Endothelial cell (in vitro differentiated cells): ENCODE results near the gene REST. TPM values are rescaled to one million over a fixed set of nuclear protein-coding genes. Genes with fewer than 3 reads are reported as not detected.

Experiments used
- DNase-seq: peaks from one replicate; pipeline ENCODE4 v3.0.0; 2021; ENCODE audit warnings: low spot score
- H3K27ac Mint-ChIP-seq: one replicate; pipeline ENCODE4 v1.8.0; 2021; ENCODE audit warnings: mixed read lengths, inconsistent platforms; ENCODE audit not compliant: unreplicated experiment
- H3K27me3 Mint-ChIP-seq: one replicate; pipeline ENCODE4 v1.8.0; 2021; ENCODE audit warnings: mild to moderate bottlenecking, moderate library complexity, mixed read lengths, inconsistent platforms; ENCODE audit not compliant: unreplicated experiment
- H3K36me3 Mint-ChIP-seq: one replicate; pipeline ENCODE4 v1.8.0; 2021; ENCODE audit warnings: mild to moderate bottlenecking, low read depth, mixed read lengths, inconsistent platforms; ENCODE audit not compliant: unreplicated experiment
- H3K4me1 Mint-ChIP-seq: one replicate; pipeline ENCODE4 v1.8.0; 2021; ENCODE audit warnings: mild to moderate bottlenecking, mixed read lengths, inconsistent platforms; ENCODE audit not compliant: unreplicated experiment
- H3K4me3 Mint-ChIP-seq: one replicate; pipeline ENCODE4 v1.8.0; 2021; ENCODE audit warnings: mild to moderate bottlenecking, mixed read lengths, inconsistent platforms; ENCODE audit not compliant: unreplicated experiment
- H3K9me3 Mint-ChIP-seq: one replicate; pipeline ENCODE4 v1.8.0; 2021; ENCODE audit warnings: mixed read lengths, inconsistent platforms; ENCODE audit not compliant: unreplicated experiment
- long read RNA-seq: library from polyadenylated mRNA; unstranded; transcript quantifications from one replicate; pipeline ENCODE4 v2.0.0, GENCODE V29; 2020; ENCODE audit not compliant: unreplicated experiment
- total RNA-seq: library from RNA; stranded (reverse); fragmentation: NEBNext Ultra II Directional; extraction: Animal tissue kit (Norgen Biotek cat#: 25700); gene quantifications from one replicate; pipeline ENCODE4 v1.2.1, GENCODE V29; 2021; ENCODE audit not compliant: unreplicated experiment
- TF ChIP-seq, protein P1 (sequence below): fragments of 200-600 bp; sonication (generic); IDR thresholded peaks from one replicate; pipeline ENCODE4 v1.5.0; 2021; ENCODE audit warnings: antibody characterized with exemption; ENCODE audit not compliant: unreplicated experiment

Gene REST, protein sequence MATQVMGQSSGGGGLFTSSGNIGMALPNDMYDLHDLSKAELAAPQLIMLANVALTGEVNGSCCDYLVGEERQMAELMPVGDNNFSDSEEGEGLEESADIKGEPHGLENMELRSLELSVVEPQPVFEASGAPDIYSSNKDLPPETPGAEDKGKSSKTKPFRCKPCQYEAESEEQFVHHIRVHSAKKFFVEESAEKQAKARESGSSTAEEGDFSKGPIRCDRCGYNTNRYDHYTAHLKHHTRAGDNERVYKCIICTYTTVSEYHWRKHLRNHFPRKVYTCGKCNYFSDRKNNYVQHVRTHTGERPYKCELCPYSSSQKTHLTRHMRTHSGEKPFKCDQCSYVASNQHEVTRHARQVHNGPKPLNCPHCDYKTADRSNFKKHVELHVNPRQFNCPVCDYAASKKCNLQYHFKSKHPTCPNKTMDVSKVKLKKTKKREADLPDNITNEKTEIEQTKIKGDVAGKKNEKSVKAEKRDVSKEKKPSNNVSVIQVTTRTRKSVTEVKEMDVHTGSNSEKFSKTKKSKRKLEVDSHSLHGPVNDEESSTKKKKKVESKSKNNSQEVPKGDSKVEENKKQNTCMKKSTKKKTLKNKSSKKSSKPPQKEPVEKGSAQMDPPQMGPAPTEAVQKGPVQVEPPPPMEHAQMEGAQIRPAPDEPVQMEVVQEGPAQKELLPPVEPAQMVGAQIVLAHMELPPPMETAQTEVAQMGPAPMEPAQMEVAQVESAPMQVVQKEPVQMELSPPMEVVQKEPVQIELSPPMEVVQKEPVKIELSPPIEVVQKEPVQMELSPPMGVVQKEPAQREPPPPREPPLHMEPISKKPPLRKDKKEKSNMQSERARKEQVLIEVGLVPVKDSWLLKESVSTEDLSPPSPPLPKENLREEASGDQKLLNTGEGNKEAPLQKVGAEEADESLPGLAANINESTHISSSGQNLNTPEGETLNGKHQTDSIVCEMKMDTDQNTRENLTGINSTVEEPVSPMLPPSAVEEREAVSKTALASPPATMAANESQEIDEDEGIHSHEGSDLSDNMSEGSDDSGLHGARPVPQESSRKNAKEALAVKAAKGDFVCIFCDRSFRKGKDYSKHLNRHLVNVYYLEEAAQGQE
- total RNA-seq = 70.4 TPM
- long read RNA-seq, full-length matches to known transcripts = 48 of 56 reads
- long read RNA-seq, partial matches to known transcripts = 3 of 56 reads
- long read RNA-seq, other reads (novel, unspliced or antisense) = 5 of 56 reads

DNA sequence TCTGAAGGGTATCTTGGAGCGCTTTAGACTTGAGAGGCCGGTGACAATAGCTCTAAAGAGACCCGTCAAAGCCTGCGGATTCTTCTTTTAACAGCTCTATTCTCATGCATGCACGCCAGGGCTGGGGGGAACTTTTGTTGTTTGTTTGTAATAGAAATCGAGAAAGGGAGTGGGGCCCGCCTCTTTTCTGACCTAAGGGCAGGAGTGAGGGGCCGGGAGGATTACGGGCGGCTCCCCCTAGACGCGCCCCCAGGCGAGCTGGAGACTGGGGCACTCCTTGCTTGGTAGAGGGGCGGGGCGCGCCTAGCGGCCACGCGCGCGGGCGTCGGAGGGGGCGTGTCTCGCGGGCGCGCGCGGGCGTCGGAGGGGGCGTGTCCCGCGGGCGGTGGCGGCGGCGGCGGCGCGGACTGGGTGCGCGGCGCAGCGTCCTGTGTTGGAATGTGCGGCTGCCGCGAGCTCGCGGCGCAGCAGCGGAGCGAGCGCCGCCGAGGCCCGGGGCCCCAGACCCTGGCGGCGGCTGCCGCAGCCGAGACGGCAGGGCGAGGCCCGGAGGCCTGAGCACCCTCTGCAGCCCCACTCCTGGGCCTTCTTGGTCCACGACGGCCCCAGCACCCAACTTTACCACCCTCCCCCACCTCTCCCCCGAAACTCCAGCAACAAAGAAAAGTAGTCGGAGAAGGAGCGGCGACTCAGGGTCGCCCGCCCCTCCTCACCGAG is at the start of gene REST:
TSS of gene REST (plus strand) at position 412 of the 717 bp plus-strand sequence. CDS start 2,739 bp downstream, outside the sequence.
- TF ChIP-seq, protein P1, sequence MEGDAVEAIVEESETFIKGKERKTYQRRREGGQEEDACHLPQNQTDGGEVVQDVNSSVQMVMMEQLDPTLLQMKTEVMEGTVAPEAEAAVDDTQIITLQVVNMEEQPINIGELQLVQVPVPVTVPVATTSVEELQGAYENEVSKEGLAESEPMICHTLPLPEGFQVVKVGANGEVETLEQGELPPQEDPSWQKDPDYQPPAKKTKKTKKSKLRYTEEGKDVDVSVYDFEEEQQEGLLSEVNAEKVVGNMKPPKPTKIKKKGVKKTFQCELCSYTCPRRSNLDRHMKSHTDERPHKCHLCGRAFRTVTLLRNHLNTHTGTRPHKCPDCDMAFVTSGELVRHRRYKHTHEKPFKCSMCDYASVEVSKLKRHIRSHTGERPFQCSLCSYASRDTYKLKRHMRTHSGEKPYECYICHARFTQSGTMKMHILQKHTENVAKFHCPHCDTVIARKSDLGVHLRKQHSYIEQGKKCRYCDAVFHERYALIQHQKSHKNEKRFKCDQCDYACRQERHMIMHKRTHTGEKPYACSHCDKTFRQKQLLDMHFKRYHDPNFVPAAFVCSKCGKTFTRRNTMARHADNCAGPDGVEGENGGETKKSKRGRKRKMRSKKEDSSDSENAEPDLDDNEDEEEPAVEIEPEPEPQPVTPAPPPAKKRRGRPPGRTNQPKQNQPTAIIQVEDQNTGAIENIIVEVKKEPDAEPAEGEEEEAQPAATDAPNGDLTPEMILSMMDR = no peak
- peak within 1 kb of the TSS; percentile 97 for H3K4me3 Mint-ChIP-seq
- peaks cover 12% of the 10 kb centered on the region for H3K27me3 Mint-ChIP-seq
- peak within 1 kb of the TSS; percentile 86 for H3K27ac Mint-ChIP-seq
- H3K9me3 Mint-ChIP-seq = no peaks in the 10 kb centered on the region
- H3K36me3 Mint-ChIP-seq = peaks cover 11% of the 10 kb centered on the region
- H3K4me1 Mint-ChIP-seq = peaks cover 40% of the 10 kb centered on the region
- peak; percentile 90 for DNase-seq

DNA sequence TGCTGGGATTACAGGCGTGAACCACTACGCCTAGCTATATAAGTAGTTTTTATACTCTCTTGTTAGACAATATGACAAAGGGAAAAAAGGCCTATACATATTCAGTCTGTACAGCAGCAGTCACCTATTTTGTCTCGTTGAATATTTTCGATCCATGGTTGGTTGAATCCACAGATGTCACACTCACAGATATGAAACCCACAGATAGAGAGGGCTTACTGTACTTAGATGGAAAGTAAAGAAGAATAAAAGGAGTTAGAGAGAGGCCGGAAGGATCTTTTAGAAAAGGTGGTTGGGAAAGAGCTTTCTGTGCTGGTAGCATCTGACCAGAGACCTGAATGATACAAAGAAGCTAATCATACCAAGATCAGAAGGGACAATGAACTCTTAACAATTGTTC is 47.9 kb upstream of the REST start:
- no peaks in the 10 kb centered on the region for H3K36me3 Mint-ChIP-seq
- TF ChIP-seq, protein P1 = no peak
- no peak for DNase-seq
- no peak overlapping the region for H3K4me3 Mint-ChIP-seq
- H3K4me1 Mint-ChIP-seq = no peaks in the 10 kb centered on the region
- peaks cover 3% of the 10 kb centered on the region for H3K27me3 Mint-ChIP-seq
- H3K27ac Mint-ChIP-seq = no peak overlapping the region
- no peaks in the 10 kb centered on the region for H3K9me3 Mint-ChIP-seq

DNA sequence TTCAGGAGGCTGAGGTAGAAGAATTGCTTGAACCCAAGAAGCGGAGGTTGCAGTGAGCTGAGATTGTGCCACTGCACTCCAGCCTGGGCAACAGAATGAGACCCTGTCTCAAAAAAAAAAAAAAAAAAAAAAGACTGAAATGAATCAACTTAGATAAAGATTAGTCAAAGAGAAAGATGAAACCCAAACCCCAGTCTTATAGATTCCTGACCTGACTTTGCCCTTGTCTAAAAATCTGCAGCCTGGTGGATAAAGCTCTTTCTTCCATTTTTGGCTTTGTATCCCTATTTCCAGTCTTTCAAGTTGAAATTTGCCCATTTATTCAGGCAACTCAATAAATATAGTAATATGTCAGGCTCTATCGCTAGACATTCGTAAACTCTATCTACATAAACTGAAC is 46.9 kb upstream of the REST start:
- H3K9me3 Mint-ChIP-seq = no peaks in the 10 kb centered on the region
- no peaks in the 10 kb centered on the region for H3K4me1 Mint-ChIP-seq
- H3K27ac Mint-ChIP-seq = no peak overlapping the region
- DNase-seq = no peak
- peaks cover 3% of the 10 kb centered on the region for H3K27me3 Mint-ChIP-seq
- no peak overlapping the region for H3K4me3 Mint-ChIP-seq
- TF ChIP-seq, protein P1 = no peak
- no peaks in the 10 kb centered on the region for H3K36me3 Mint-ChIP-seq

DNA sequence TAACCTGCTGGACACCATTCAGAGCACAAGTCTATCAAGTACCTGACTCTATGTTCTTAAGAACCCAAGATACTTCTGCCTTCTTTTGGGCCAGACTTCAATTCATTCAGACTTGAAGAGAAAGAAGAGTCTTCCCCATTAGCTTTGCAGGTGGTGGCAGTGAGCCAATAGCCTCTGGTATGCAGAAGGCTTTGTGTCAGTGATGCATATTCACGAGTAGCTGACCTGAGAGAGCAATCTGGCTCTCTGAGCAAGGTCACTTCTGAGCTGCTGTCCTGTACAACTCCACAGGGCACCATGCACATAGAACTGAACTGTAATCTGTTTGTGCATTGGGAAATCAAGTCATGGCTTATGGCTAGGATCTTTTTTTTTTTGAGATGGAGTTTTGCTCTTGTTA is 46.3 kb upstream of the REST start:
- Mint-ChIP-seq H3K27me3 (peaks cover 3% of the 10 kb centered on the region), H3K4me3 (no peak overlapping the region), H3K27ac (no peak overlapping the region), H3K4me1 (no peaks in the 10 kb centered on the region), H3K9me3 (no peaks in the 10 kb centered on the region), H3K36me3 (no peaks in the 10 kb centered on the region)
- DNase-seq = no peak
- TF ChIP-seq, protein P1 = no peak
